Measurements from ENCODE around the gene PRKACA. TPM values are rescaled to one million over a fixed set of nuclear protein-coding genes. Genes with fewer than 3 reads are reported as not detected.

PRKACA gene
- total RNA-seq, 2 experiments from 2014 or later = 21.1 to 62.0 TPM

DNA sequence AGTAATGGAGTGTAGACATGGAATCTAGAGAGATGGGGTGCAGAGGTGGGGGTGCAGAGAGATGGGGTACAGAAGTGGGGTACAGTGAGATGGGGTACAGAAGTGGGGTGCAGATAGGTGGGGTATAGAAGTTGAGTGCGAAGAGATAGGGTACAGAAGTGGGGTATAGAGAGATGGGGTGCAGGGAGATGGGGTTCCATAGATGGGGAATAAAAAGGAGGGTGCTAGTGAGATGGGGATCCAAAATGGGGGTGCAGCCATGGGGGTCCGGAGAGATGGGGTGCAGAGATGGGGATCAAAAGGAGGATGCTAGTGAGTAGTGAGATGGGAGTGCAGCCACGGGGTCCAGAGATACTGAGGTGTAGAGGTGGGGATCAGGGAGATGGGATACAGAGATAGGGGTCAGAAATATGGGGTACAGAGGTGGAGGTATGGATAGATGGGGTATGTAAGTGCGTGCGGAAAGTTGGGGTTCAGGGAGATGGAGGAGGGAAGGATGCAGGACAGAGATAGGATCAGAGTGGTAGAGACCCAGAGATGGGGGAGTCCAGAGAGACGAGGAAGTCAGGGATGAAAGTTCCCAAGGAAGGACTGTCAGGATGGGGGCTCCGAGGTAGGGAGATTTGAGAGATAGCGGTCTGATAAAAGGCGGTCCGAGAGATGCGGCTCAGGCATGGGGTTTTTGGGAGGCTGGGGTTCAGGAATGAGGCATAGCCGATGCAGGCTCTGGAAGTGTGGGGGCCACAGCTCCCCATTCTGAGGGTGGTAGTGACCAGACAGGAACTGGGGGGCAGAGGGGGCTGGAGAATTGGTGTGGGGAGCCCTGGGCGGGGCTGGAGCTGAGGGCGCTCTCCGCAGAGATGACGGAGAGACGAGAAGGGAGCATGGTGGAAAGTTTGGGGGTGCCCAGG, 59.1 kb downstream of the PRKACA start:
- ChIA-PET POLR2A (no interaction called here), CTCF (ENCODE audit: unreplicated experiment) (interaction anchor here (0.8 kb wide), 1 partner anchor 78 kb away, joined by 3 read pairs; the partner anchor contains the start of gene ASF1B)
- intact Hi-C loops (cut with micrococcal nuclease; ENCODE audit: unreplicated experiment) = no loop called here
- no peaks in the 10 kb centered on the region for H4K20me1 ChIP-seq (ENCODE audit: insufficient read depth, low read length)
- H3K4me1 ChIP-seq (ENCODE audit: insufficient read depth, low read length, poor library complexity, severe bottlenecking) = peaks cover 6% of the 10 kb centered on the region
- H3K9me3 ChIP-seq (ENCODE audit: low read length) = no peaks in the 10 kb centered on the region
- H3K9me2 ChIP-seq (ENCODE audit: insufficient read depth, low read length) = no peaks in the 10 kb centered on the region
- DNase-seq (ENCODE audit: low spot score) = no peak
- no peak overlapping the region for H3K4me2 ChIP-seq (ENCODE audit: low read length)
- no peaks in the 10 kb centered on the region for H3K36me3 ChIP-seq (ENCODE audit: insufficient read depth, low read length)
- H3K27ac ChIP-seq (ENCODE audit: low read depth, low read length, poor library complexity, severe bottlenecking) = no peak overlapping the region
- H3K79me2 ChIP-seq (ENCODE audit: insufficient read depth, low read depth, low read length) = no peaks in the 10 kb centered on the region
- H3K4me3 ChIP-seq (ENCODE audit: low read depth, low read length, poor library complexity, severe bottlenecking) = no peak overlapping the region
- BruUV-seq (replicated peaks) = no TSS peak
- no peak overlapping the region for H2AFZ ChIP-seq (ENCODE audit: low read length)
- TF ChIP-seq EZH2phosphoT487 (IDR thresholded peaks at IDR 0.05; ENCODE audit: borderline replicate concordance, low read depth, low read length) (no peak), CTCF (conservative IDR thresholded peaks at IDR 0.05; ENCODE audit: low read length) (no peak)

GRCh38 chr19:14056741-14057356, 60.7 kb downstream of the PRKACA start:
- no TSS peak for BruUV-seq (replicated peaks)
- CTCF ChIA-PET (ENCODE audit: unreplicated experiment) = interaction anchor here (1.2 kb wide), 1 partner anchor 15 kb away, joined by 3 read pairs; the partner anchor contains the start of gene MISP3
- H2AFZ ChIP-seq (ENCODE audit: low read length) = no peak overlapping the region

More at GRCh38 chr19:14056741-14057356, 60.7 kb downstream of the PRKACA start:
- POLR2A ChIA-PET = interaction anchor here (0.5 kb wide), 1 partner anchor 349 kb away, joined by 6 read pairs; no protein-coding TSS in a partner anchor
- Histone ChIP-seq H3K4me3 (ENCODE audit: low read depth, low read length, poor library complexity, severe bottlenecking) (no peak overlapping the region), H3K79me2 (ENCODE audit: insufficient read depth, low read depth, low read length) (no peaks in the 10 kb centered on the region), H3K36me3 (ENCODE audit: insufficient read depth, low read length) (no peaks in the 10 kb centered on the region), H4K20me1 (ENCODE audit: insufficient read depth, low read length) (no peaks in the 10 kb centered on the region), H3K9me2 (ENCODE audit: insufficient read depth, low read length) (no peaks in the 10 kb centered on the region), H3K4me1 (ENCODE audit: insufficient read depth, low read length, poor library complexity, severe bottlenecking) (peaks cover 6% of the 10 kb centered on the region), H3K9me3 (ENCODE audit: low read length) (no peaks in the 10 kb centered on the region), H3K4me2 (ENCODE audit: low read length) (no peak overlapping the region), H3K27ac (ENCODE audit: low read depth, low read length, poor library complexity, severe bottlenecking) (no peak overlapping the region)
- DNase-seq (ENCODE audit: low spot score) = no peak
- intact Hi-C loops (cut with micrococcal nuclease; ENCODE audit: unreplicated experiment) = no loop called here
- TF ChIP-seq CTCF (conservative IDR thresholded peaks at IDR 0.05; ENCODE audit: low read length) (no peak), EZH2phosphoT487 (IDR thresholded peaks at IDR 0.05; ENCODE audit: borderline replicate concordance, low read depth, low read length) (no peak)

Data from OCI-LY7 (cell line).